ENCODE data around the gene MBNL2.

Gene MBNL2

GRCh38 chr13:97417698-97418097 is 195.6 kb downstream of the MBNL2 start:
- DNase-seq (ENCODE audit: low read depth in 2 of 2), result no peak

- no peak for DNase-seq (ENCODE audit: low read depth in 2 of 2)
Measured at GRCh38 chr13:97422118-97423054, 200.3 kb downstream of the MBNL2 start.

- DNase-seq (ENCODE audit: low read depth in 2 of 2), result no peak
Measured at GRCh38 chr13:97423300-97424045, 201.3 kb downstream of the MBNL2 start.

GRCh38 chr13:97425590-97425989 is 203.5 kb downstream of the MBNL2 start:
- DNase-seq (ENCODE audit: low read depth in 2 of 2), result no peak

- no peak for DNase-seq (ENCODE audit: low read depth in 2 of 2)
Measured at GRCh38 chr13:97426695-97427094, 204.6 kb downstream of the MBNL2 start.

- no peak for DNase-seq (ENCODE audit: low read depth in 2 of 2)
Measured at GRCh38 chr13:97429681-97430081, 207.5 kb downstream of the MBNL2 start.

GRCh38 chr13:97430296-97430695 is 208.2 kb downstream of the MBNL2 start:
- no peak for DNase-seq (ENCODE audit: low read depth in 2 of 2)

- no peak for DNase-seq (ENCODE audit: low read depth in 2 of 2)
Measured at GRCh38 chr13:97431171-97431764, 209.1 kb downstream of the MBNL2 start.

- no peak for DNase-seq (ENCODE audit: low read depth in 2 of 2)
Measured at GRCh38 chr13:97432232-97432916, 210.2 kb downstream of the MBNL2 start.

- DNase-seq (ENCODE audit: low read depth in 2 of 2), result peak; percentile 95 to 97
Measured at GRCh38 chr13:97432917-97433726, 211.0 kb downstream of the MBNL2 start.

- DNase-seq (ENCODE audit: low read depth in 2 of 2), result peak; percentile 76 to 86
Measured at GRCh38 chr13:97433727-97434396, 211.7 kb downstream of the MBNL2 start, which contains the start of gene RAP2A. Gene RAP2A, plus strand, starts transcription at chr13:97434169. Its CDS starts 302 bp downstream, at chr13:97434471.

- peak; percentile 4 to 7 for DNase-seq (ENCODE audit: low read depth in 2 of 2)
Measured at GRCh38 chr13:97434397-97435201, 212.5 kb downstream of the MBNL2 start.

- DNase-seq (ENCODE audit: low read depth in 2 of 2), result no peak
Measured at GRCh38 chr13:97435323-97435722, 213.2 kb downstream of the MBNL2 start.

GRCh38 chr13:97435794-97436193 is 213.7 kb downstream of the MBNL2 start:
- DNase-seq (ENCODE audit: low read depth in 2 of 2), result no peak

GRCh38 chr13:97436845-97437244 is 214.7 kb downstream of the MBNL2 start:
- no peak for DNase-seq (ENCODE audit: low read depth in 2 of 2)

GRCh38 chr13:97437729-97438128 is 215.6 kb downstream of the MBNL2 start:
- no peak for DNase-seq (ENCODE audit: low read depth in 2 of 2)

GRCh38 chr13:97438856-97439595 is 216.9 kb downstream of the MBNL2 start:
- DNase-seq (ENCODE audit: low read depth in 2 of 2), result no peak

GRCh38 chr13:97440598-97441170 is 218.6 kb downstream of the MBNL2 start:
- no peak for DNase-seq (ENCODE audit: low read depth in 2 of 2)
